ENCODE measurements around the gene MYO1F. TPM values are rescaled to one million over a fixed set of nuclear protein-coding genes. Genes with fewer than 3 reads are reported as not detected.

MYO1F gene
- total RNA-seq, 2 experiments from 2014 or later: 2.0 to 2.2 TPM

- no peak overlapping the region for H3K27ac Mint-ChIP-seq
- H3K9me3 Mint-ChIP-seq: peaks cover 10% of the 10 kb centered on the region
- peaks cover 5% of the 10 kb centered on the region for H3K36me3 Mint-ChIP-seq (ENCODE audit: low read depth)
- DNase-seq: no peak
- CTCF ChIA-PET: interaction anchor here (0.6 to 4.3 kb wide), 7 partner anchors 11 to 112 kb away, joined by 3 to 36 read pairs (median 4); partner anchors contain the start of gene MYO1F
- intact Hi-C loops (cut with micrococcal nuclease): loop anchor here (5.0 kb wide), 1 partner anchor 238 kb away; the partner anchor contains the start of genes MBD3L1 and ZNF558
- no peaks in the 10 kb centered on the region for H3K27me3 Mint-ChIP-seq (ENCODE audit: low read depth)
- H3K4me1 Mint-ChIP-seq (ENCODE audit: low read depth): peaks cover 10% of the 10 kb centered on the region
- H3K4me3 Mint-ChIP-seq: no peak overlapping the region
These were observed 16.7 kb upstream of the MYO1F start for GRCh38 chr19:8593931-8594330.

DNA sequence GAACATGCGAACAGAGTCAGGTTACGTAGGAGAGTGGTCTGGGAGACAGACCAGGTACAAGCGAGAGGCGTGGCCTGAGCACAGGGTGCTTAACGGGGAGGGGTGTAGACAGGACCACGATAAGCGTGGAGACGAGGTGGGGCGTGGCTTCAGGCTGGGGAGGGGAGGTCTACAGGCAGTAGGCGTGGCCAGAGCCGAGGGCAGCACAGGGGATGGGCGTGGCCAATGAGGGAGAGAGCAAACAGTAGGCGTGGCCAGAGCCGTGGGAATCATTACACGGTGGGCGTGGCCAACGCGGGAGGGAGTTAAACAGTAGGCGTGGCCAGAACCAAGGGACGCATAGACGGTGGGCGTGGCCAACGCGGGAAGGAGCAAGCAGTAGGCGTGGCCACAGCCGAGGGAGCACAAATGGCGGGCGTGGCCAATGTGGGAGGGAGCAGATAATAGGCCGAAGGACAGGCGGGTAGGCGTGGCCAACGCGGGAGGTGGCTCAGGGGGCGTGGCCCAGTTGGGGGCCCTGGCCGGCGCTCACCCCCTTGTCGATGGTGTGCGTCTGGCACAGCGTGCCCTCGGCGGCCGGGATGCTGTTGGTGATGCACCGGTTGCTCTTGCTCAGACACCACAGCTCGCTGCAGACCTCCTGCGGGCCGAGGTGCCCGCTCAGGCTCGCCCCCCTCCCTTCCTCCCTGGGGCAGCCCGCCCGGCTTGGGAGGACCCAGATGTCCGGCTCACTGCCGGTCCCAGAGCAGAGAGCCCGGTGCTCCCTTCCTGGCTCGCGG, 15.2 kb upstream of the MYO1F start:
- CTCF ChIA-PET: interaction anchor here (0.7 to 4.3 kb wide), 5 partner anchors 11 to 62 kb away, joined by 4 to 36 read pairs (median 8); partner anchors contain the start of gene MYO1F
- DNase-seq: peak; percentile 98
- H3K4me3 Mint-ChIP-seq: peak overlapping the region; percentile 78
- H3K27me3 Mint-ChIP-seq (ENCODE audit: low read depth): no peaks in the 10 kb centered on the region
- peaks cover 10% of the 10 kb centered on the region for H3K9me3 Mint-ChIP-seq
- intact Hi-C loops (cut with micrococcal nuclease): loop anchor here (5.0 kb wide), 1 partner anchor 240 kb away; the partner anchor contains the start of genes MBD3L1 and ZNF558
- no peak overlapping the region for H3K27ac Mint-ChIP-seq
- peaks cover 10% of the 10 kb centered on the region for H3K4me1 Mint-ChIP-seq (ENCODE audit: low read depth)
- peaks cover 5% of the 10 kb centered on the region for H3K36me3 Mint-ChIP-seq (ENCODE audit: low read depth)

DNA sequence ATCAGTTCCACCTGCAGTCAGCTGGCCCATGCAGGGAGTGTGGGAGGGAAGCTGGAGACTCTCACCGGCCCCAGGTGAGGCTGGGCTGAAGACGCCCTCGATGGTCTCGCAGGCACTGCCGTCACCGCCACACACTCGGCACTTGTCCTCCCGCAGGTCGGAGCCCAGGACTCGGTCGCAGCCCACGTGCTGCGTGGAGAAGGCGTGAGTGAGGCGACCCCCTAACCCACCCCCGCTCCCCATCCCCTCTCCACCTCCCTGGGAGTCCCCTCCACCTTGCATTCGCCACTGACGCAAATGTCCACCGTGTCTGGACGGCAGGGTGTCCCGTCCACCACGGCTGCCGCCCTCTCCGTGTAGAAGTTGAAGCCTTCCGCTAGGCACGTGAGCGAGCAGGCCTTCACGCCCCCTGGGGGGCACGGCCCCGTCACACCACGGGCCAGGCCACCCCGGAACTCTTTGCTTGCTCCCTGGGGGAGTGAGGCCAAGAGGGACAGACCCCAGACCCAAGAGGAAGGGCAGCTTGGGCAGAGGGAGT, 12.0 kb upstream of the MYO1F start:
- CTCF ChIA-PET: interaction anchor here (2.5 kb wide), 1 partner anchor 10 kb away, joined by 10 read pairs; no protein-coding TSS in a partner anchor
- H3K4me1 Mint-ChIP-seq (ENCODE audit: low read depth): peaks cover 10% of the 10 kb centered on the region
- H3K36me3 Mint-ChIP-seq (ENCODE audit: low read depth): peaks cover 3% of the 10 kb centered on the region
- intact Hi-C loops (cut with micrococcal nuclease): no loop called here
- no peaks in the 10 kb centered on the region for H3K27me3 Mint-ChIP-seq (ENCODE audit: low read depth)
- H3K9me3 Mint-ChIP-seq: peaks cover 6% of the 10 kb centered on the region
- H3K27ac Mint-ChIP-seq: no peak overlapping the region
- DNase-seq: no peak
- H3K4me3 Mint-ChIP-seq: no peak overlapping the region

GRCh38 chr19:8585894-8586750, 8.9 kb upstream of the MYO1F start:
- CTCF ChIA-PET: interaction anchor here (0.6 to 1.1 kb wide), 2 partner anchors 10 to 66 kb away, joined by 3 to 5 read pairs; partner anchors contain the start of gene MYO1F
- peak; percentile 53 for DNase-seq
- Mint-ChIP-seq H3K27me3 (ENCODE audit: low read depth) (no peaks in the 10 kb centered on the region), H3K4me1 (ENCODE audit: low read depth) (no peaks in the 10 kb centered on the region), H3K4me3 (no peak overlapping the region), H3K9me3 (no peaks in the 10 kb centered on the region), H3K36me3 (ENCODE audit: low read depth) (no peaks in the 10 kb centered on the region), H3K27ac (no peak overlapping the region)
- intact Hi-C loops (cut with micrococcal nuclease): no loop called here

- Mint-ChIP-seq H3K27me3 (ENCODE audit: low read depth) (no peaks in the 10 kb centered on the region), H3K27ac (no peak overlapping the region), H3K9me3 (no peaks in the 10 kb centered on the region), H3K36me3 (ENCODE audit: low read depth) (no peaks in the 10 kb centered on the region), H3K4me3 (no peak overlapping the region), H3K4me1 (ENCODE audit: low read depth) (no peaks in the 10 kb centered on the region)
- intact Hi-C loops (cut with micrococcal nuclease): no loop called here
- CTCF ChIA-PET: interaction anchor here (0.6 kb wide), 1 partner anchor 25 kb away, joined by 4 read pairs; no protein-coding TSS in a partner anchor
- no peak for DNase-seq
These were observed 8.0 kb upstream of the MYO1F start for GRCh38 chr19:8584965-8585893.

GRCh38 chr19:8580710-8581281, 3.6 kb upstream of the MYO1F start:
- no peaks in the 10 kb centered on the region for H3K9me3 Mint-ChIP-seq
- intact Hi-C loops (cut with micrococcal nuclease): loop anchor here (1.0 to 2.0 kb wide), 4 partner anchors 43 to 226 kb away; no protein-coding TSS in a partner anchor
- CTCF ChIA-PET: interaction anchor here (0.6 to 7.2 kb wide), 31 partner anchors 14 to 475 kb away, joined by 3 to 103 read pairs (median 4); partner anchors contain the start of genes MARCHF2 and ZNF414
- peaks cover 32% of the 10 kb centered on the region for H3K4me1 Mint-ChIP-seq (ENCODE audit: low read depth)
- H3K36me3 Mint-ChIP-seq (ENCODE audit: low read depth): no peaks in the 10 kb centered on the region
- H3K27me3 Mint-ChIP-seq (ENCODE audit: low read depth): no peaks in the 10 kb centered on the region
- peak; percentile 92 for DNase-seq
- H3K4me3 Mint-ChIP-seq: no peak overlapping the region
- H3K27ac Mint-ChIP-seq: no peak overlapping the region

DNA sequence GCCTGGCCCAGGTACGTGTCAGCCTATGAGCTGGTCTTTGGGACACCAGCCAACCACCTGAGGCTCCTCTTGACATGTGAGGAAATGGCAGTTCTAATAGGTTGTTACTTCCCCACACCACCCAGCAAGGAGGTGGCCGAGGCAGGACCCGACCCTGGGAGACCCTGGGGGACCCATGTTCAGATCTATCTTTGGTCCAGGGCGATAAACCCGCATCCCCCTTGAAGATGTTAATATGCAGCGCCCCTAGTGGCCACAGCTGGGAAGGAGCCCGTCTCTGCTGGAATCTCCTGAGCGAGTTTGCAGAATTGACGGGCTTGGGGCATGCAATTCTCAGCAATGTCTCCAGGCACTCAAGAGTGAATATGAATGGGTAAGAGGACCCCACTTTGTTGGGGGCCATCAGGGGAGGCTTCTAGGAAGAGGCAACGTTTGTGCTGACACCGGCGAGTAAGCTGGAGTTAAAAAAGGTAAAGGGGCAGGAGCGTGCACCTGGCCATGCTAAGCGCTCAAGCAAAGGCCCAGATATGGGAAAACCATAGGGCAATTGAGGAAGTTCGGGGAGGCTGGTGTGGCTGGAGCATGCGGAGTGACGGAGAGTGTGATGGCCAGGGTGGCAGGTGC, 1.5 kb upstream of the MYO1F start:
- CTCF ChIA-PET: interaction anchor here (0.6 to 7.2 kb wide), 32 partner anchors 9 to 252 kb away, joined by 3 to 103 read pairs (median 6); partner anchors contain the start of genes MARCHF2 and ZNF414
- H3K27me3 Mint-ChIP-seq (ENCODE audit: low read depth): no peaks in the 10 kb centered on the region
- H3K4me1 Mint-ChIP-seq (ENCODE audit: low read depth): peaks cover 43% of the 10 kb centered on the region
- no peak overlapping the region for H3K4me3 Mint-ChIP-seq
- H3K9me3 Mint-ChIP-seq: no peaks in the 10 kb centered on the region
- H3K27ac Mint-ChIP-seq: no peak overlapping the region
- H3K36me3 Mint-ChIP-seq (ENCODE audit: low read depth): no peaks in the 10 kb centered on the region
- intact Hi-C loops (cut with micrococcal nuclease): loop anchor here (1.0 to 2.0 kb wide), 3 partner anchors 9 to 165 kb away; partner anchors contain the start of gene MARCHF2
- peak; percentile 92 for DNase-seq

- CTCF ChIA-PET: interaction anchor here (0.5 to 7.2 kb wide), 20 partner anchors 10 to 224 kb away, joined by 3 to 103 read pairs (median 7); partner anchors contain the start of genes MARCHF2 and ZNF414
- H3K9me3 Mint-ChIP-seq: no peaks in the 10 kb centered on the region
- no peaks in the 10 kb centered on the region for H3K36me3 Mint-ChIP-seq (ENCODE audit: low read depth)
- H3K4me1 Mint-ChIP-seq (ENCODE audit: low read depth): peaks cover 48% of the 10 kb centered on the region
- no peaks in the 10 kb centered on the region for H3K27me3 Mint-ChIP-seq (ENCODE audit: low read depth)
- intact Hi-C loops (cut with micrococcal nuclease): loop anchor here (1.0 to 2.0 kb wide), 3 partner anchors 8 to 164 kb away; partner anchors contain the start of gene MARCHF2
- no peak overlapping the region for H3K27ac Mint-ChIP-seq
- no peak overlapping the region for H3K4me3 Mint-ChIP-seq
- DNase-seq: no peak
These were observed 499 bp upstream of the MYO1F start for GRCh38 chr19:8577741-8578140.

DNA sequence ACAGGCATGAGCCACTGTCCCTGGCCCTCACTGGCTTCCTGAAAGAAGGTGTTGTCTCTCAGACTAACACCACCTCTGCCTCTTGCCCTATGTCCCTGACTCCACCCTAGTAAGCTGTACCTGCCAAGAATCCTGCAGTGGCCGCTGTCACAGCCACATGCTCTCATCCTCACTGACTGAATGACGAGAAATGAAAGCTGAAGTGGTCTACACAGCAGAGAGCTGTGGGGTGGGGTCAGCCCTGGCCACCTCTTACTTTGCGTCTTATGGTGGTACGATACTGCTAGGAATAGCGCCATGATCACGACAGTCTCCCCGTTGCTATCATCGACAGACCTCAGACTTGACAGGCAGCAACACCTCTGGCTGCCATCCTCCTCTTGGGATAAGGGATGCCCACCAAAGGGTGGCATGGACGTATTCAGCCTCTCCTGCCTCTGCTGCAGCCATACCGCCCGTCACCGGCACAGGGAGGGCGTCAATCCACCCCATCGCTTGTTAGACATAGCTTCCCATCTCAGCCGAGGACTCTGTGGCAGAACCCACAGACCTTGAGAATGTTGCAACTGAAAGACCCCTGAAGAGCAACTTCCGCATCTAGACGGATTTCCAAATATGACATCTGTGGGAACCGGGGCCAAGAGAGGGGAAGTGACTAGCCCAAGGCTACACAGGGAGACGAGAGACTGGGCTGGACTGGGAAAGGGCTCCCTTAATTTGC, 809 bp downstream of the MYO1F start:
- Mint-ChIP-seq H3K4me1 (ENCODE audit: low read depth) (peaks cover 58% of the 10 kb centered on the region), H3K4me3 (peak overlapping the region; percentile 67), H3K36me3 (ENCODE audit: low read depth) (no peaks in the 10 kb centered on the region), H3K9me3 (no peaks in the 10 kb centered on the region), H3K27ac (no peak overlapping the region), H3K27me3 (ENCODE audit: low read depth) (no peaks in the 10 kb centered on the region)
- intact Hi-C loops (cut with micrococcal nuclease): no loop called here
- peak; percentile 31 for DNase-seq
- CTCF ChIA-PET: interaction anchor here (0.6 to 7.2 kb wide), 9 partner anchors 9 to 309 kb away, joined by 3 to 103 read pairs (median 6); partner anchors contain the start of gene MARCHF2

Measured in activated naive CD4-positive, alpha-beta T cell treated with anti-CD3 and anti-CD28 coated beads for 36 hours (primary cell).